Chondrocyte (in vitro differentiated cells): ENCODE results near the gene RSU1. TPM values are rescaled to one million over a fixed set of nuclear protein-coding genes. Genes with fewer than 3 reads are reported as not detected.

Experiments used
- DNase-seq: peaks from one replicate; pipeline ENCODE4 v3.0.0; 2021; ENCODE audit warnings: mixed read lengths, low spot score
- H3K27ac Mint-ChIP-seq: one replicate; pipeline ENCODE4 v1.8.0; 2021; ENCODE audit warnings: mild to moderate bottlenecking, moderate library complexity, mixed read lengths; ENCODE audit not compliant: unreplicated experiment
- H3K27me3 Mint-ChIP-seq: 2 replicates; pipeline ENCODE4 v1.8.0; 2021; ENCODE audit warnings: low read depth, mixed read lengths
- H3K36me3 Mint-ChIP-seq: 2 replicates; pipeline ENCODE4 v1.8.0; 2021; ENCODE audit warnings: low read depth, mixed read lengths
- H3K4me1 Mint-ChIP-seq: 2 replicates; pipeline ENCODE4 v1.8.0; 2021; ENCODE audit warnings: low read depth, mild to moderate bottlenecking, mixed read lengths
- H3K4me3 Mint-ChIP-seq: one replicate; pipeline ENCODE4 v1.8.0; 2021; ENCODE audit warnings: mild to moderate bottlenecking, moderate library complexity, mixed read lengths; ENCODE audit not compliant: unreplicated experiment
- H3K9me3 Mint-ChIP-seq: 2 replicates; pipeline ENCODE4 v1.8.0; 2021; ENCODE audit warnings: low read depth, mixed read lengths
- total RNA-seq: library from RNA; stranded (reverse); gene quantifications from 3 replicates; pipeline ENCODE4 v1.2.1, GENCODE V29; 2021
- TF ChIP-seq, protein P1 (sequence below): fragments of 200-600 bp; sonication (generic); IDR thresholded peaks from 2 replicates; pipeline ENCODE4 v1.5.0; 2021; ENCODE audit warnings: antibody characterized with exemption, mild to moderate bottlenecking, moderate library complexity

Gene RSU1
- total RNA-seq, 1 donor from 2014 or later: 165 TPM

GRCh38 chr10:16626697-16627096, 190.5 kb downstream of the RSU1 start:
- peak overlapping the region; percentile 34 for H3K27ac Mint-ChIP-seq
- no peak overlapping the region for H3K4me3 Mint-ChIP-seq
- DNase-seq: no peak
- no peaks in the 10 kb centered on the region for H3K27me3 Mint-ChIP-seq
- TF ChIP-seq, protein P1, sequence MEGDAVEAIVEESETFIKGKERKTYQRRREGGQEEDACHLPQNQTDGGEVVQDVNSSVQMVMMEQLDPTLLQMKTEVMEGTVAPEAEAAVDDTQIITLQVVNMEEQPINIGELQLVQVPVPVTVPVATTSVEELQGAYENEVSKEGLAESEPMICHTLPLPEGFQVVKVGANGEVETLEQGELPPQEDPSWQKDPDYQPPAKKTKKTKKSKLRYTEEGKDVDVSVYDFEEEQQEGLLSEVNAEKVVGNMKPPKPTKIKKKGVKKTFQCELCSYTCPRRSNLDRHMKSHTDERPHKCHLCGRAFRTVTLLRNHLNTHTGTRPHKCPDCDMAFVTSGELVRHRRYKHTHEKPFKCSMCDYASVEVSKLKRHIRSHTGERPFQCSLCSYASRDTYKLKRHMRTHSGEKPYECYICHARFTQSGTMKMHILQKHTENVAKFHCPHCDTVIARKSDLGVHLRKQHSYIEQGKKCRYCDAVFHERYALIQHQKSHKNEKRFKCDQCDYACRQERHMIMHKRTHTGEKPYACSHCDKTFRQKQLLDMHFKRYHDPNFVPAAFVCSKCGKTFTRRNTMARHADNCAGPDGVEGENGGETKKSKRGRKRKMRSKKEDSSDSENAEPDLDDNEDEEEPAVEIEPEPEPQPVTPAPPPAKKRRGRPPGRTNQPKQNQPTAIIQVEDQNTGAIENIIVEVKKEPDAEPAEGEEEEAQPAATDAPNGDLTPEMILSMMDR: no peak
- H3K4me1 Mint-ChIP-seq: no peaks in the 10 kb centered on the region
- no peaks in the 10 kb centered on the region for H3K9me3 Mint-ChIP-seq
- H3K36me3 Mint-ChIP-seq: no peaks in the 10 kb centered on the region

DNA sequence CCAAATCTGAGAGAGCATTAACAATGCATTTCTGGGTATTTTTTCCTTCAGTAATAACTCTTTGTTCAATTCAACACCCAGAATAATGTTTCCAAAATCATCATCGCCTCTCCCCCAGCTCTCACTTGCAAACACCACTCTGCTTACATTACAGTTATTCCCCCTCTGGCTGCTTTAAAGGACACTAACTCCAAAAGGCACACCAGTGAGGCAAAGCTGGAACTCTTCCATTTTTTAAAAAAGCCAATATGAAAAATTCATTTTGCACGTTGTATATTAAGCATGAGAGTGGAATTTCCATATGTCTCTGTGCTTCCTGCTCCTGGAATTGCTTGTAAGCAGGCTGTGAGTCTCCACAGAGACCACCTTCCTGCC, 204.3 kb downstream of the RSU1 start:
- no peak overlapping the region for H3K4me3 Mint-ChIP-seq
- no peaks in the 10 kb centered on the region for H3K4me1 Mint-ChIP-seq
- DNase-seq: no peak
- H3K27me3 Mint-ChIP-seq: no peaks in the 10 kb centered on the region
- TF ChIP-seq, protein P1: no peak
- H3K9me3 Mint-ChIP-seq: peaks cover 23% of the 10 kb centered on the region
- no peak overlapping the region for H3K27ac Mint-ChIP-seq
- peaks cover 13% of the 10 kb centered on the region for H3K36me3 Mint-ChIP-seq

- Mint-ChIP-seq H3K27ac (no peak overlapping the region), H3K36me3 (peaks cover 12% of the 10 kb centered on the region), H3K9me3 (peaks cover 19% of the 10 kb centered on the region), H3K4me1 (no peaks in the 10 kb centered on the region), H3K27me3 (no peaks in the 10 kb centered on the region), H3K4me3 (no peak overlapping the region)
- DNase-seq: no peak
- TF ChIP-seq, protein P1: no peak
These were observed 204.9 kb downstream of the RSU1 start for GRCh38 chr10:16612115-16612980.

DNA sequence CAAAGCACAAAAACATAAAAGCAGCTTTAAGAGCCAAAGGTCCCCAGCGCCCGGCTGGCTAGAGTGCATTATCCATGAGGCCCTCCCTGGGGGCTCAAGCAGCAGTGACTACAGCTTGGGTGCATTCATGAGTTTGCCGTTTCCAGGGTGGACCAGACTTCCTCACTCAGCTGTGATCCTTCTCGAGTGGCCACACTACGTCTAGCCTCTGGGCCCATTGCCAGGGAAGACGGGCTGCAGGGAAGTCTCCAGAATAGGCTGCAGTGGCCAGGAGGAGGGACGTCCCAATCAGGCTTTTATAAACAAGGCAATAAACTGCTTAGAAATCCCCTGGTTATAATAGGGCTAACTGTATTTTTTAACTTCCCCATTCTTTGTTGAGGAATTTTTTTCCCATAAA, 206.2 kb downstream of the RSU1 start:
- peaks cover 7% of the 10 kb centered on the region for H3K9me3 Mint-ChIP-seq

DNA sequence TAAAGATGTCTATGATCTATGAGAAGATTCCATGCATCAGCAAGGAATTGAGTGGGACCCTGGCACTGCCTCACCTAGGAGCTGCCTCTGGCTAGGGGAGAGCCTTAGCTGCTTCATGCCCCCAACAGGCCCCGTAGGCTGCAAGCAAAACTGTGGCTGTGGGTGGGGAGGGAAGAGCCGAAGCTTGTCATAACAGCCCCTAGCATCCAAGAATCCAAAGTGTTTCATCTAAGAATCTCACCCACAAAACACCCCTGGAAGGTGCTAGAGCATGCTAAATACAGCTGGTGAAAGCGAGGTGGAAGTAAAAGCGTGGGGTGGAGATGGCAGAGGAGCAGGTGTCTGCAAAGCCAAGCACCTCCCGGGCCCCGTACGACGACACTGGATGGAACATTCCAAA, 208.0 kb downstream of the RSU1 start:
- H3K9me3 Mint-ChIP-seq: no peaks in the 10 kb centered on the region
- no peak overlapping the region for H3K4me3 Mint-ChIP-seq
- peak; percentile 30 for DNase-seq
- H3K27ac Mint-ChIP-seq: no peak overlapping the region
- H3K4me1 Mint-ChIP-seq: no peaks in the 10 kb centered on the region
- no peaks in the 10 kb centered on the region for H3K27me3 Mint-ChIP-seq
- TF ChIP-seq, protein P1: no peak
- no peaks in the 10 kb centered on the region for H3K36me3 Mint-ChIP-seq

More for the DNA sequence above, 206.2 kb downstream of the RSU1 start:
- Mint-ChIP-seq H3K4me3 (no peak overlapping the region), H3K27me3 (no peaks in the 10 kb centered on the region), H3K4me1 (no peaks in the 10 kb centered on the region), H3K36me3 (peaks cover 4% of the 10 kb centered on the region), H3K27ac (no peak overlapping the region)
- TF ChIP-seq, protein P1: no peak
- peak; percentile 53 for DNase-seq
